ENCODE results near the gene SDE2.
"Not testable (repeated sequence)": the region's sequence is repeated elsewhere in the genome, so short reads cannot be mapped to it uniquely, and the experiment has no call there.

SDE2 gene

GRCh38 chr1:225940385-225941151 is 58.6 kb downstream of the SDE2 start:
- no peak for DNase-seq

GRCh38 chr1:225939939-225940310 is 59.2 kb downstream of the SDE2 start:
- DNase-seq = not testable (repeated sequence)

GRCh38 chr1:225939097-225939938 is 59.8 kb downstream of the SDE2 start:
- DNase-seq = not testable (repeated sequence)

GRCh38 chr1:225937048-225937968 is 61.8 kb downstream of the SDE2 start:
- DNase-seq = no peak

GRCh38 chr1:225936523-225936922 is 62.6 kb downstream of the SDE2 start:
- no peak for DNase-seq

GRCh38 chr1:225936086-225936485 is 63.1 kb downstream of the SDE2 start:
- not testable (repeated sequence) for DNase-seq

- DNase-seq = no peak
Observed at GRCh38 chr1:225934711-225935110, 64.4 kb downstream of the SDE2 start.

GRCh38 chr1:225933072-225933471 is 66.1 kb downstream of the SDE2 start:
- no peak for DNase-seq

All from NCI-H748 treated with DMSO at 0.1 percent for 48 hours (cell line).